ENCODE measurements around the gene PDE4D.

- no peak for TF ChIP-seq CTCF (conservative IDR thresholded peaks at IDR 0.05; ENCODE audit: low read depth, low read length)
- no peak for TF ChIP-seq POLR2A (IDR thresholded peaks at IDR 0.05; ENCODE audit: low read depth, low read length)
- no peak for TF ChIP-seq CHD1 (IDR thresholded peaks at IDR 0.05; ENCODE audit: low read depth, low read length)
- TF ChIP-seq BHLHE40 (IDR thresholded peaks at IDR 0.05; ENCODE audit: low read depth, low read length), result no peak
- no peak for TF ChIP-seq RFX5 (IDR thresholded peaks at IDR 0.05; ENCODE audit: low read depth, low read length)
- TF ChIP-seq MAFK (IDR thresholded peaks at IDR 0.05; ENCODE audit: low read depth, low read length), result no peak
- TF ChIP-seq RAD21 (IDR thresholded peaks at IDR 0.05; ENCODE audit: low read length), result no peak
- TF ChIP-seq CEBPB (IDR thresholded peaks at IDR 0.05; ENCODE audit: low read depth, low read length), result no peak
- TF ChIP-seq, protein P1, sequence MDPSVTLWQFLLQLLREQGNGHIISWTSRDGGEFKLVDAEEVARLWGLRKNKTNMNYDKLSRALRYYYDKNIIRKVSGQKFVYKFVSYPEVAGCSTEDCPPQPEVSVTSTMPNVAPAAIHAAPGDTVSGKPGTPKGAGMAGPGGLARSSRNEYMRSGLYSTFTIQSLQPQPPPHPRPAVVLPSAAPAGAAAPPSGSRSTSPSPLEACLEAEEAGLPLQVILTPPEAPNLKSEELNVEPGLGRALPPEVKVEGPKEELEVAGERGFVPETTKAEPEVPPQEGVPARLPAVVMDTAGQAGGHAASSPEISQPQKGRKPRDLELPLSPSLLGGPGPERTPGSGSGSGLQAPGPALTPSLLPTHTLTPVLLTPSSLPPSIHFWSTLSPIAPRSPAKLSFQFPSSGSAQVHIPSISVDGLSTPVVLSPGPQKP (IDR thresholded peaks at IDR 0.05; ENCODE audit: borderline replicate concordance, low read depth, low read length), result no peak
- TF ChIP-seq MXI1 (IDR thresholded peaks at IDR 0.05; ENCODE audit: borderline replicate concordance, low read depth, low read length), result no peak
- TF ChIP-seq, protein P2, sequence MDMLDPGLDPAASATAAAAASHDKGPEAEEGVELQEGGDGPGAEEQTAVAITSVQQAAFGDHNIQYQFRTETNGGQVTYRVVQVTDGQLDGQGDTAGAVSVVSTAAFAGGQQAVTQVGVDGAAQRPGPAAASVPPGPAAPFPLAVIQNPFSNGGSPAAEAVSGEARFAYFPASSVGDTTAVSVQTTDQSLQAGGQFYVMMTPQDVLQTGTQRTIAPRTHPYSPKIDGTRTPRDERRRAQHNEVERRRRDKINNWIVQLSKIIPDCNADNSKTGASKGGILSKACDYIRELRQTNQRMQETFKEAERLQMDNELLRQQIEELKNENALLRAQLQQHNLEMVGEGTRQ (IDR thresholded peaks at IDR 0.05; ENCODE audit: low read depth, low read length), result no peak
Observed at GRCh38 chr5:59100875-59101274, 792.7 kb downstream of the PDE4D start.

Data from IMR-90 (cell line).